UCSD-AML1 (cell line): ENCODE measurements around the gene ATP8B2.
"Not testable (repeated sequence)": the region's sequence is repeated elsewhere in the genome, so short reads cannot be mapped to it uniquely, and the experiment has no call there.

Experiments used
- DNase-seq: peaks from one replicate; lab custom pipeline; 2025; ENCODE audit not compliant: unreplicated experiment; lab: John Stamatoyannopoulos, UW

ATP8B2 gene

GRCh38 chr1:154324669-154325582 lies at the start of gene ATP8B2:
ATP8B2 (plus strand) TSS chr1:154325525; CDS start chr1:154328142, 2,617 bp downstream.
- DNase-seq, result peak; percentile 78

- peak; percentile 29 for DNase-seq
Measured at GRCh38 chr1:154276797-154277196, 48.5 kb upstream of the ATP8B2 start.

- DNase-seq, result not testable (repeated sequence)
Measured at GRCh38 chr1:154287591-154287990, 37.7 kb upstream of the ATP8B2 start.

GRCh38 chr1:154288661-154289060 lies 36.7 kb upstream of the ATP8B2 start:
- DNase-seq, result no peak

- DNase-seq, result no peak
Measured at GRCh38 chr1:154290921-154291320, 34.4 kb upstream of the ATP8B2 start.

- DNase-seq, result no peak
Measured at GRCh38 chr1:154295408-154296235, 29.7 kb upstream of the ATP8B2 start.

- DNase-seq, result no peak
Measured at GRCh38 chr1:154301582-154301981, 23.7 kb upstream of the ATP8B2 start.

- no peak for DNase-seq
Measured at GRCh38 chr1:154304664-154305337, 20.5 kb upstream of the ATP8B2 start.

- no peak for DNase-seq
Measured at GRCh38 chr1:154306151-154306550, 19.2 kb upstream of the ATP8B2 start.

- DNase-seq, result not testable (repeated sequence)
Measured at GRCh38 chr1:154307670-154308270, 17.6 kb upstream of the ATP8B2 start.

- DNase-seq, result not testable (repeated sequence)
Measured at GRCh38 chr1:154309136-154309535, 16.2 kb upstream of the ATP8B2 start.

GRCh38 chr1:154312229-154313065 lies 12.9 kb upstream of the ATP8B2 start:
- not testable (repeated sequence) for DNase-seq

GRCh38 chr1:154313066-154313356 lies 12.3 kb upstream of the ATP8B2 start:
- no peak for DNase-seq

- not testable (repeated sequence) for DNase-seq
Measured at GRCh38 chr1:154314226-154314625, 11.1 kb upstream of the ATP8B2 start.

GRCh38 chr1:154316704-154317103 lies 8.6 kb upstream of the ATP8B2 start:
- no peak for DNase-seq

- DNase-seq, result no peak
Measured at GRCh38 chr1:154318386-154318785, 6.9 kb upstream of the ATP8B2 start.

GRCh38 chr1:154320882-154321608 lies 4.3 kb upstream of the ATP8B2 start, which contains the start of gene AQP10:
AQP10 (plus strand) TSS chr1:154321093; CDS start chr1:154321156, 63 bp downstream.
- DNase-seq, result peak; percentile 52

GRCh38 chr1:154321609-154321934 lies 3.8 kb upstream of the ATP8B2 start:
- not testable (repeated sequence) for DNase-seq

- no peak for DNase-seq
Measured at GRCh38 chr1:154323493-154323892, 1.8 kb upstream of the ATP8B2 start.
